ENCODE results near the gene PTBP2.

PTBP2 gene, protein sequence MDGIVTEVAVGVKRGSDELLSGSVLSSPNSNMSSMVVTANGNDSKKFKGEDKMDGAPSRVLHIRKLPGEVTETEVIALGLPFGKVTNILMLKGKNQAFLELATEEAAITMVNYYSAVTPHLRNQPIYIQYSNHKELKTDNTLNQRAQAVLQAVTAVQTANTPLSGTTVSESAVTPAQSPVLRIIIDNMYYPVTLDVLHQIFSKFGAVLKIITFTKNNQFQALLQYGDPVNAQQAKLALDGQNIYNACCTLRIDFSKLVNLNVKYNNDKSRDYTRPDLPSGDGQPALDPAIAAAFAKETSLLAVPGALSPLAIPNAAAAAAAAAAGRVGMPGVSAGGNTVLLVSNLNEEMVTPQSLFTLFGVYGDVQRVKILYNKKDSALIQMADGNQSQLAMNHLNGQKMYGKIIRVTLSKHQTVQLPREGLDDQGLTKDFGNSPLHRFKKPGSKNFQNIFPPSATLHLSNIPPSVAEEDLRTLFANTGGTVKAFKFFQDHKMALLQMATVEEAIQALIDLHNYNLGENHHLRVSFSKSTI

GRCh38 chr1:96721416-96722160 is at the start of gene PTBP2:
Gene PTBP2 (plus strand): TSS chr1:96721784. CDS start chr1:96721865, 81 bp downstream.
- peak; percentile 68 to 72 for DNase-seq (ENCODE audit: low read depth in 2 of 2)

- DNase-seq (ENCODE audit: low read depth in 2 of 2): no peak
These were observed 46.7 kb upstream of the PTBP2 start for GRCh38 chr1:96674915-96675314.

GRCh38 chr1:96682056-96682455 is 39.5 kb upstream of the PTBP2 start:
- DNase-seq (ENCODE audit: low read depth in 2 of 2): no peak

GRCh38 chr1:96683931-96684330 is 37.7 kb upstream of the PTBP2 start:
- no peak for DNase-seq (ENCODE audit: low read depth in 2 of 2)

- no peak for DNase-seq (ENCODE audit: low read depth in 2 of 2)
These were observed 36.8 kb upstream of the PTBP2 start for GRCh38 chr1:96684744-96685143.

DNA sequence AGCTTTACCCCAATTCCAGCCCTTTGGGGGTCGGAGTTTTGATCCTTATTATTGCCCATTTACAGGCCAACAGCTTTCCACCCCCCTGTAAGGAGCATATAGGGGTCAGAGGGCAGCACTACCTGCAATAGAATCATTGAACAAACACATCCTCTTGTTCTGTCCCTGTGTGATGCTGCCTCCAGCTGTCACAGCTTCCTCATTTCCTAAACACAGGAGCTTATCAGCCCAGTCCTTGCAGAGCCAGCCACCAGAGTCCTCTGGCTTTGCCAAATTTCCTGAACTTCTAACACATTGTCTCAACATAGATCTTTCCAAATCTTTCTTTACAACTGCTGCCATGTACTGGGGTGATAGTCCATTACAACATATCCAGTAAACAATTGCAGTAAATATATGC is 32.8 kb upstream of the PTBP2 start:
- DNase-seq (ENCODE audit: low read depth in 2 of 2): no peak

GRCh38 chr1:96695954-96696353 is 25.6 kb upstream of the PTBP2 start:
- no peak for DNase-seq (ENCODE audit: low read depth in 2 of 2)

DNA sequence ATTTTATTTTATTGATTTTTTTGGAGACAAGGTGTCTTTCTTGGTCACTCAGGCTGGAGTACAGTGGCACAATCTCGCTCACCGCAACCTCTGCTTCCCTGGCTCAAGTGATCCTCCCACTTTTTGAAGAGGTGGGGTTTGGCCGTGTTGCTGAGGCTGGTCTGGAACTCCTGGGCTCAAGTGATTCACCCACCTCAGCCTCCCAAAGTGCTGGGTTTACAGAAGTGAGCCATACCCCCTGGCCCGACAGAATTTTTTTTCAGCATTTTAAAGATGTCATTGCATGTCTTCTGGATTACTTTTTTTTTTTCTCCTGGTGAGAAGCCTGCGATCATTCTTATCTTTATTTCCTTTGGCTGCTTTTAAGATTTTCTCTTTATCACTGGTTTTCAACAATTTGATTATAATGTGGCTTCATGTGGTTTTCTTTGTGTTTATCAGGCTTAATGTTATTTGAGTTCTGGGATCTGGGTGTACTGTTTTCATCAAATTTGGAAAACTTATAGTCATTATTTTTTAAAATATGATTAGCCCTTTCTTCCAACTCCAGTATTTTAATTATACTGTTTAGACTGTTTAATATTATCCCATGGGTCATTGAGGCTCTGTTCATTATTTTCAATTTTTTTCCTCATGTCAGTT is 23.1 kb upstream of the PTBP2 start:
- DNase-seq (ENCODE audit: low read depth in 2 of 2): no peak

DNA sequence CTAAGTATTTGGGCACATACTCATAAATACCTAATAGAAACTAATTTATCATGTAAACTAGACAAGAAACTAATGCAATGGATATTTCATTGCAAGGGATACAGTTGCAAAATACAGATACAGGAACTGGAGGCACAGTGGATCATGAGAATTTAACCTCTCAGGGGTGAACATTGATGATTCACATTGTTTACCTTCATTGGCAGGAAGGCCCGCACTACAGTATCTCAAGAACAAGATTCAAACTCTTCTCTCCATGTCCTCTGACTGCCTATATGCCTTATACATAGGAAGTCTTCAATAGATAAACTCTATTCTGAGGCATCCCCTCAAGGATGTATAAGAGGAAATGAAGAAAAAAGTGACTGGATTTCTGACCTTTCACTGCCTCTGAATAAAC is 18.4 kb upstream of the PTBP2 start:
- DNase-seq (ENCODE audit: low read depth in 2 of 2): no peak

- DNase-seq (ENCODE audit: low read depth in 2 of 2): no peak
These were observed 14.6 kb upstream of the PTBP2 start for GRCh38 chr1:96707023-96707422.

DNA sequence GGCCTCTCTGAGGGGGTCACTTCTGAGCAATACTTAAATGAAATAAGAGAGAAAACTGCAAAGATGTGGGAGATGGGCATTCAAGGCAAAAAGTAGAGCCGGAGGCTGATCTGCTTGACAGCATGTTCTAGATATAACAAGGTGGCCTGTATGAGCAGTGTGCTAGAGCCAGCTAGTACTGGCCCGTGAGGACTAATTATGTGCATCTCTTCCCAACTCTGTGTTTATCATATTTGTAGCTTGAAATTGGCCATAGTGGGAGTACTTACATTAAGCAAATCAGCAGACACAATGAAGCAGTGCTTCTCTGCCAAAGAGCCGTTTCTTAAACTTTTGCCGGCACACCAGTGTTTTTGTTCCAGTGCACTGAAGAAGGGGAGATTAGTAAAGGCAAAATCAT is 13.1 kb upstream of the PTBP2 start:
- no peak for DNase-seq (ENCODE audit: low read depth in 2 of 2)

DNA sequence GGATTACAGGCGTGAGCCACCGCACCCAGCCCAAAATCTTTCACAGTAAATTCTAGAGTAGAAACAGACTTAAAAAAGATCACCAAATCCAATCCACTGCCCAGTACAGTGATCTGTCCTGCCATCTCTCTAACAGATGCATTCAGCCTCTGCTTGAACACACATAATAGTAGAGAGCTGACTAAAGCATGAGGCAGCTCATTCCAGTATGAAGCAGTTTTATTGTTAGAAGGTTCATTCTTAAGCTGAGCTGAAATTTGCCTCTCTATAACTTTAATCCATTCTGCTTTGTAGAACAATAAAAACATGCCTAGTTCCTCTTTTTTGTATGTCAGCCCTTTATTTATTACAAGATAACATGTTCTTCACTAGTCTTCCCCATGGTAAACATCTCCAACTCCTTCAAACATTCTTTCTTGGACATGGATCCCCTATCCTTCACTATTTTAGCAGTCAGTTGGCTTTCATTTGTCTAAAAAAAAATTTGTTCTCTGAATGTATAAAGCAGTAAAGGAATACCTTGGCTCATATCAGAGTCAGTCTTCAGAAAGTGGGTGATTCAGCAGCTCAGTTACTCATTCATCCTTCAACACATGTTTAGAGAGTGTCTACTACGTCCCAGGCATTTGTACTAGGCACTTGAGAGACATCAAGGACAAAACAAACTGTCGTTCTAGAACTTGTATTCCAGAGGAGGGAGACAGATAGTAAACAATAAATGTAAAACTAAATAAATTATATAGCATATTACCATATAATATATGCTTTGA is 10.7 kb upstream of the PTBP2 start:
- DNase-seq (ENCODE audit: low read depth in 2 of 2): no peak

DNA sequence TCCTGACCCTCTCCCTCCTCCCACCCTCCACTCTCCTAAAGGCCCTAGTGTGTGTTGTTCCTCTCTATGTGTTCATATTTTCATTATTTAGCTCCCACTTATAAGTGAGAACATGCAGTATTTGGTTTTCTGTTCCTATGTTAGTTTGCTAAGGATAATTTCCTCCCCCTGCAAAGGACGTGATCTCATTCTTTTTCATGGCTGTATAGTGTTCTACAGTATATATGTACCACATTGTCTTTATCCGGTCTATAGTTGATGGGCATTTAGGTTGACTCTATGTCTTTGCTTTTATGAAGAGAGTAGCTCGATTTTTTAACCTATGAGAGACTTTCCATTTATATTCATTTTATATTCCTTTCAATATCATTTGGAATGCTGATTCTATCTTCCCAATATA is 7.9 kb upstream of the PTBP2 start:
- no peak for DNase-seq (ENCODE audit: low read depth in 2 of 2)

DNA sequence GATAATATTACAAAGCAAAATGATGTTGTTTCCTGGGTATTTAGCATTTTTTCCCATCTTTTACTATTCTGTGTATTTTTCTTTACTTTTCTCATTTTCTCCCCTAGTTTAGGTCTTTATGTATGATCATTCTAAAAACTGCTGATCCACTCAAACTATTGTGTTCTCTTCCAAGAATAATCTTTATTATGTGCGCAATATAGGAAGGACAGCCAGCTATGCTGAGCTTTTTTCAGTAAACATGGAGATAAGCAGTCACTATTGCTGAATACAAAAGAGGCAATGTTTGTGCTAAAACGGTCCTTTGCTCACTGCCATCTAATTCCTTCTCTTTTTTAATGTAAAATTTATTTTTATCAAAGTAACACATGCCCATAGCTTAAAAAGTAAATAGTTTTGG is 6.7 kb upstream of the PTBP2 start:
- no peak for DNase-seq (ENCODE audit: low read depth in 2 of 2)

GRCh38 chr1:96715482-96715881 is 6.1 kb upstream of the PTBP2 start:
- no peak for DNase-seq (ENCODE audit: low read depth in 2 of 2)

DNA sequence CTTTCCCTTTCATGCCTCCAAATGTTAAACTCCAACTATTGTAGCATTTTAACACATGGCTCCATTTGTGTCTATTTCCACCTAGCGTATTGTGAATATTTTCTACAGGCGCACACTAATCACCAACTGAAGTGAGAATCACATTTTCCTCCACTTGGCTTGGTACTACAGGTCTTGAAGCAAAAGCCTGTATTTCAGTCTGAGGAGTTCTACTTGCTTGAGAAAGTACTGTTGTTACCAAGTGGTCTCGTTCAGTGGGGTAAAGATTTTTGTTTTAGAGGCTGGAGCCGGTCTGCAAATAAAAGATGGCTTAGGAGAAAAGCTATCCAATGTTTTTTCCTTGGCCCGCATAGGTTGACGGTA is 550 bp upstream of the PTBP2 start:
- DNase-seq (ENCODE audit: low read depth in 2 of 2): no peak

DNA sequence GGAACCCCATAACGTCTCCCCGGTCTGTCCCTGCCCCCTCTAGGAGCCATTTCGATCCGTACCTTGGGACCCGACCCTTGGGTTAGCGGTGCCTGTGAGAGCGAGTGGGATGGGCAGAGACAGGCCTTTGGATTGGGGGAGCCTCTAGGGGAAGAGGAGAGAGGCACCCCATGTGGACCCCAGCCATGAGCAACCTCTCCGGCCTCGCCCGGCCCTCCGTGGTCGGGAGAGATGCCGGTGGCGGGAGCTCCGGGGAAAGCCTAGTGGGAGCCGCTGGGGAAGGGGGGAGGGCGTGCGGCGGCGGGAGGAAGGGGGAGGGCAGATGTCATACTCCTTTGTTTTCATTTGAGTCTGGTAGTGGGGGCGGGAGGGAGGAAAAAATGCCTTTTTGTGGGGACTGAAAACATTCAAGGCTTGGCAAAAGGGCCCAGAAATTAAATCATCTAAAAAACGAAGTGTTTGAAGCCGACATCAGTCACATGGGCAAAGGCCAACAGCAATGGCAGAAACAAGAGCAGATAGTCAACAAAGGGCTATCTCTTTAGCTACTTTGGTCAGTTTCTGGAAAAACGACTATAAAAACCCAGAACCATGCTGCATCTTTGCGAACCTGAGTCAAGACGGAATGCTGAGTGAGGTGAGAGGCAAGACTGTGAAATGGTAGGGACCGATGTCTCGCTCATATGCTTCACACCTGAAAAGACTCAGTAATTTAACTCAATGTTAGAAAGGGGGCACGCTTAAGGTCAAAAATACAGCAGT is 758 bp downstream of the PTBP2 start:
- DNase-seq (ENCODE audit: low read depth in 2 of 2): peak; percentile 22 to 26

DNA sequence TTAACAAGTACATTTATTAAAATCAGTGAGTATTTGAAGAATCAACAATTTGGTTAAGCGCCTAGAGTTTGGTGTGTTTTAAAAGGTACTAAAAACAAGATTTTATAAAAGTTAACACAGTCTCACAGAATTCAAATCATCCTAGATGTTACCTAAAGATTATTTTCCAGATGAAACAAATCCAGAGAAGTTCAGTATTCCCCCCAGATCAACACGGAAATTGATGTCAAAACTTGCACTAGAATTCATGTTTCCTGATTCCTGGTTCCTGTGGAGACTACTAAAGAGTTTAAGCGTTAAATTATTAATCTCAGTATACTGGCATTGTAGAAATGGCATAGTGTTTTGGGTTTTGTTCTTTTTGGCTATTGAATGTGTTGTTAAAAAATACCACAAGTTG is 1.4 kb downstream of the PTBP2 start:
- DNase-seq (ENCODE audit: low read depth in 2 of 2): no peak

DNA sequence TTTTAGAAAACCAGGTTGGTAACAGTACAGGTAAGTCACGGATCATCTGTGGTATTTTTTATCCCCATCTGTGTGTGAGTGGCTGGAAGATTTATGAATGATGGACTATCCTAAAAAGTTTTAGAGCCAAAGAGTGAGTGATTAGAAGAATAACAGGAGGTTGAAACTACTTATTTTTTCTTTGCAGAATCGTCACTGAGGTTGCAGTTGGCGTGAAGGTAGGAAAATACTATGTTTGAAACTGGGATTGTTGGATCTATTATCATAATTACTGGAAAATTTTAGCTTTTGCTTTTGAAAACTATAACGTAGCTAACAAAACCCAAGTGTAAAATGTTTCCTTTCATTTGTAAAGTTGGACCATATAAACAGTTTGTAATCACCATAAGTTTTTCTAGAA is 1.8 kb downstream of the PTBP2 start:
- DNase-seq (ENCODE audit: low read depth in 2 of 2): no peak

DNA sequence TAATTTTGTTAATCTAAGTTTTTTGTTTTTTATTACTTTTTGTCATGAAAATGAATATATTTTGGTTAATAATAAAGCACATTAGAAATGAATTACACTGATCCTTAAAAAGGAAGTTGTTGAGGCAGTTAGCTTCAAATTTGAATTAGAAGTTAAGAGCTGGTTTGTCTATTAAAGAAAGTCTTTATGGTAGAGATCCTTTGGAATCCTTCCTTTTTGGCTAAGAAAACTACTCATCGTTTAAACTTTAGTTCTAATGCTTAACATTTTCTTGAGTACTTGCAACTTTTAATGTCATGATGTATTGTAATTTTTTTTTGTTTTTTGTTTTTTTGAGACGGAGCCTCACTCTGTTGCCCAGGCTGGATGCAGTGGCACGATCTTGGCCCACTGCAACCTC is 2.4 kb downstream of the PTBP2 start:
- no peak for DNase-seq (ENCODE audit: low read depth in 2 of 2)

GRCh38 chr1:96727860-96728259 is 6.3 kb downstream of the PTBP2 start:
- DNase-seq (ENCODE audit: low read depth in 2 of 2): no peak
